Thyroid gland (tissue), 4 donors: ENCODE measurements around the gene PIP5K1C. TPM values are rescaled to one million over a fixed set of nuclear protein-coding genes. Genes with fewer than 3 reads are reported as not detected.

Source experiments
- DNase-seq, 2 donors: peaks; one replicate each; pipeline ENCODE4 v3.0.0-alpha.2; 2019
- H3K27ac ChIP-seq, 3 donors: fragments of 200-600 bp; sonication (generic); 1 replicate in 2 of 3; 2 replicates in 1 of 3; pipeline ENCODE4 v1.5.1; 2016 to 2019; ENCODE audit warnings: mild to moderate bottlenecking in 1 of 3, moderate library complexity in 1 of 3
- H3K27me3 ChIP-seq: fragments of 200-600 bp; sonication (generic); one replicate; pipeline ENCODE4 v1.5.1; 2019
- H3K36me3 ChIP-seq, 2 donors: fragments of 200-600 bp; sonication (generic); one replicate each; pipeline ENCODE4 v1.5.1; 2016 to 2019
- H3K4me1 ChIP-seq, 2 donors: fragments of 200-600 bp; sonication (generic); one replicate each; pipeline ENCODE4 v1.5.1; 2017 to 2019
- H3K4me3 ChIP-seq, 3 donors: fragments of 200-600 bp; sonication (generic); replicated peaks in 1 of 3; 1 replicate in 2 of 3; 2 replicates in 1 of 3; pipeline ENCODE4 v1.5.1; 2016; ENCODE audit warnings: mild to moderate bottlenecking in 1 of 3
- H3K9me3 ChIP-seq: fragments of 200-600 bp; sonication (generic); one replicate; pipeline ENCODE4 v1.5.1; 2017
- POLR2A ChIP-seq, 2 donors: fragments of 450-650 bp; IDR thresholded peaks; one replicate each; pipeline ENCODE4 v1.6.1; 2017; ENCODE audit warnings: antibody characterized with exemption in 2 of 2, mild to moderate bottlenecking in 2 of 2, moderate library complexity in 1 of 2
- WGBS, 2 donors: methylation state at CpG; one replicate each; pipeline ENCODE4 v1.1.5; 2017; 5-methylcytosine and 5-hydroxymethylcytosine counted together
- intact Hi-C: fragments of 100-400 bp; cut with DNase I; formaldehyde crosslinking; loops from one replicate; pipeline ENCODE4 v1.15.1; 2023
- total RNA-seq, 4 donors: library from RNA; depleted of rRNA; stranded (reverse); fragments of >200 nt; gene quantifications; one replicate each; pipeline ENCODE4 v1.2.3, GENCODE V29; 2016
- TF ChIP-seq, protein P1 (sequence below), 6 experiments: fragments of 200-600 bp in 3 of 6; fragments of 450-650 bp in 3 of 6; sonication (generic) in 3 of 6; IDR thresholded peaks; one replicate each; pipeline ENCODE4 v1.5.1; 2016 to 2019; ENCODE audit warnings: antibody characterized with exemption in 6 of 6, mild to moderate bottlenecking in 2 of 6, inconsistent platforms in 1 of 6, moderate library complexity in 1 of 6

Gene PIP5K1C
- total RNA-seq, 4 donors from 2014 or later, result 23.2 to 42.4 (median 35.0) TPM

DNA sequence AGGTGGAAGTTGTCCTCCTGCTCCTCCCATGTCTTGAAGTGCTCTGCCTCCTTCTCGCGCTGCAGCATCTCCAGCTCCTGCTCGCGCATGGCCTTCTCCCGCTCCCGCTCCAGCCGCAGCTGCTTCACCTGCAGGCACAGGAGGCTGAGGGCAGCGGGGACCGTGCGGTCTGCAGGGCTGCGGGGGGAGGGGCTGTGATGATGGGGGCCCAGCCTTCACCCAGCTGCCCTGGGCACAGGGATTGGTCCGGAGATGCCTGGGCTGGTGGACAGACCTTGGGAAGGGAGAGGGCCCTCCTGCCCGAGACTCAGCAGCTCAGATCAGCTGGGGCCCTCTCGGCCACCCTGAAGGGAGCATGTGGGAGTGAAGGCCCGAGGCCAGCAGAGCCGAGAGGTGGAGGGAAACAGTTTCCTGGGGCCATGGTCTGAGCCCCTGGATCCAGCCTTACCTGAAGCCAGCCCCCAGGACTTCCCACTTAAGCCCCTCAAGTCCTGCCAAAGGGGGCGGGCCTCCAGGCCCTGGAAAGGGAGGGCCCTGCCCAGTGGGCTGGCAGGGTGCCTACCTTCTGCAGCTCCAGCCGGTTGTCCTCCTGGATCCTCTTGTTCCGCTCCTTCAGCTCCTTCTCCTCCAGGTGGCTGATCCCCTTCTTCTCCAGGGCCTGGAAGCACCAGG, 80.0 kb downstream of the PIP5K1C start:
- Histone ChIP-seq H3K9me3 (no peaks in the 10 kb centered on the region), H3K27me3 (no peaks in the 10 kb centered on the region), H3K27ac (no peak overlapping the region), H3K36me3 (peaks cover 0 to 9% of the 10 kb centered on the region in 2 donors), H3K4me3 (no peak overlapping the region), H3K4me1 (peaks cover 4 to 11% of the 10 kb centered on the region in 2 donors)
- intact Hi-C loops, result loop anchor here (2.0 kb wide), 1 partner anchor 43 kb away; no protein-coding TSS in a partner anchor
- DNase-seq, result no peak
- TF ChIP-seq, protein P1, sequence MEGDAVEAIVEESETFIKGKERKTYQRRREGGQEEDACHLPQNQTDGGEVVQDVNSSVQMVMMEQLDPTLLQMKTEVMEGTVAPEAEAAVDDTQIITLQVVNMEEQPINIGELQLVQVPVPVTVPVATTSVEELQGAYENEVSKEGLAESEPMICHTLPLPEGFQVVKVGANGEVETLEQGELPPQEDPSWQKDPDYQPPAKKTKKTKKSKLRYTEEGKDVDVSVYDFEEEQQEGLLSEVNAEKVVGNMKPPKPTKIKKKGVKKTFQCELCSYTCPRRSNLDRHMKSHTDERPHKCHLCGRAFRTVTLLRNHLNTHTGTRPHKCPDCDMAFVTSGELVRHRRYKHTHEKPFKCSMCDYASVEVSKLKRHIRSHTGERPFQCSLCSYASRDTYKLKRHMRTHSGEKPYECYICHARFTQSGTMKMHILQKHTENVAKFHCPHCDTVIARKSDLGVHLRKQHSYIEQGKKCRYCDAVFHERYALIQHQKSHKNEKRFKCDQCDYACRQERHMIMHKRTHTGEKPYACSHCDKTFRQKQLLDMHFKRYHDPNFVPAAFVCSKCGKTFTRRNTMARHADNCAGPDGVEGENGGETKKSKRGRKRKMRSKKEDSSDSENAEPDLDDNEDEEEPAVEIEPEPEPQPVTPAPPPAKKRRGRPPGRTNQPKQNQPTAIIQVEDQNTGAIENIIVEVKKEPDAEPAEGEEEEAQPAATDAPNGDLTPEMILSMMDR (IDR thresholded peaks at IDR 0.05), result no peak
- TF ChIP-seq POLR2A (IDR thresholded peaks at IDR 0.05), result no peak
- WGBS, 2 donors, result 84 to 88% methylated on average over 10 to 13 of the region's 19 CpGs

DNA sequence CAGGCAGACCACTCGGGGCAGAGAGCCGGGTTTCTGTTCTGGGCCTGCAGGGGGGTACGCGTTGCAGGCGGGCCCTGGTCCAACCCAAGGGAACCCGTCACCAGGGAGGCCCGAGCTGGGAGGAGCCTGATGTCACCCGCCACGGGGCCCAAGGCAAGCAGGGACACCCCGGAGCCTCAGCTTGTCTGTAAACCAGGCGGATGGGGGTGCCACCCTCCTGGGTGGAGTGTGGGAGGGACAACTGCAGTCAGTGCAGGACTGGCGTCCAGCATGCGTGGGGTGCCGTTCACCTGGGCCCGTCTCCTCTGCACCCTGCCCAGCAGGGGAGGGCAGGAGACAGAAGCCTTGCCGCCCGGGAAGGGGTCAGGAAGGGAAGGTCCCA, 80.6 kb downstream of the PIP5K1C start:
- WGBS, 2 donors, result 90 to 95% methylated on average over 6 to 15 of the region's 17 CpGs
- H3K36me3 ChIP-seq, result peaks cover 0 to 9% of the 10 kb centered on the region in 2 donors
- intact Hi-C loops, result loop anchor here (2.0 kb wide), 2 partner anchors 43 to 75 kb away; no protein-coding TSS in a partner anchor
- no peak overlapping the region for H3K27ac ChIP-seq
- TF ChIP-seq, protein P1 (IDR thresholded peaks at IDR 0.05), result no peak
- no peak for TF ChIP-seq POLR2A (IDR thresholded peaks at IDR 0.05)
- no peaks in the 10 kb centered on the region for H3K27me3 ChIP-seq
- peaks cover 0 to 5% of the 10 kb centered on the region in 2 donors for H3K4me1 ChIP-seq
- no peak overlapping the region for H3K4me3 ChIP-seq
- no peaks in the 10 kb centered on the region for H3K9me3 ChIP-seq
- DNase-seq, result no peak

DNA sequence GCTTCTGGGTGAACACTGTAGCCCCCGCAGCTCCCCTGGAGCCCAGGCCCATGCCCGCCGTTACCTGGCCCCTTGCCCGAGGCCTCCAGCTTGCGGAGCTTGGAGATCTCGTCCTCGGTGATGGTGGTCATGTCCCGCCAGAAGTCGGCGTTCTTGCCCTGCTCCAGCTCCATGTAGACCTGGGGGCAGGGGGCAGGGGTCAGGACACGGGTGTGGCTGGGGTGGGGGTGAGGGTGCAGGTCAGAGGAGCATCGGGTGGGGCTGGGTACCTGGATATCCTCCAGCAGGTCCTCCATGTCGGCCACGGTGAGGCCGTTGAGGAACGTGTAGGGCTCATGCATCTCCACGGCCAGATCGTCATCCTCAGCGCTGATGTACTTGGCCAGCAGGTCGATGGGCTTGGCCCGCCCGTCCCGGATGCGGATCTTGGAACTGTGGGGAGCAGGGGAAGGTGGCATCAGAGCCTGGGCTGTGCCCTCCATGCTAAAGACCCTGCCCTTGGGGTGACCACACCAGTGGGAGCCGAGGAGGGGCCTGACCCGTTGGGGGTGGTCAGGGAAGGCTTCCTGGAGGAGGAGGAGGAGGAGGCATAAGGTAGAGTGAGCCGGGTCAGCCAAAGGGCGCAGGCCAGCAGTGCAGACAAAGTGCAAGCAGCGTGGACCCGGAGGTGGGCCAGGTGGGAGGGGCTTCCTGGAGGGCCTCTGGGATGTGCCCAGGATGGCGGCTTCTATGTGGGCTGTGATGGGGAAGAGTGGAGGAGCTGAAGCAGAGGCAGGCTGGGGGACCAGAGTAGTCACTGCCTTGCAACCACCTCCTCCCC, 81.2 kb downstream of the PIP5K1C start:
- no peaks in the 10 kb centered on the region for H3K9me3 ChIP-seq
- no peak overlapping the region for H3K4me3 ChIP-seq
- H3K4me1 ChIP-seq, result no peaks in the 10 kb centered on the region
- no peaks in the 10 kb centered on the region for H3K27me3 ChIP-seq
- WGBS, 2 donors, result 91 to 93% methylated on average over 18 to 19 of the region's 31 CpGs
- no peak overlapping the region for H3K27ac ChIP-seq
- intact Hi-C loops, result loop anchor here (2.0 kb wide), 1 partner anchor 74 kb away; no protein-coding TSS in a partner anchor
- no peak for TF ChIP-seq POLR2A (IDR thresholded peaks at IDR 0.05)
- TF ChIP-seq, protein P1 (IDR thresholded peaks at IDR 0.05), result no peak
- peaks cover 0 to 9% of the 10 kb centered on the region in 2 donors for H3K36me3 ChIP-seq
- no peak for DNase-seq

DNA sequence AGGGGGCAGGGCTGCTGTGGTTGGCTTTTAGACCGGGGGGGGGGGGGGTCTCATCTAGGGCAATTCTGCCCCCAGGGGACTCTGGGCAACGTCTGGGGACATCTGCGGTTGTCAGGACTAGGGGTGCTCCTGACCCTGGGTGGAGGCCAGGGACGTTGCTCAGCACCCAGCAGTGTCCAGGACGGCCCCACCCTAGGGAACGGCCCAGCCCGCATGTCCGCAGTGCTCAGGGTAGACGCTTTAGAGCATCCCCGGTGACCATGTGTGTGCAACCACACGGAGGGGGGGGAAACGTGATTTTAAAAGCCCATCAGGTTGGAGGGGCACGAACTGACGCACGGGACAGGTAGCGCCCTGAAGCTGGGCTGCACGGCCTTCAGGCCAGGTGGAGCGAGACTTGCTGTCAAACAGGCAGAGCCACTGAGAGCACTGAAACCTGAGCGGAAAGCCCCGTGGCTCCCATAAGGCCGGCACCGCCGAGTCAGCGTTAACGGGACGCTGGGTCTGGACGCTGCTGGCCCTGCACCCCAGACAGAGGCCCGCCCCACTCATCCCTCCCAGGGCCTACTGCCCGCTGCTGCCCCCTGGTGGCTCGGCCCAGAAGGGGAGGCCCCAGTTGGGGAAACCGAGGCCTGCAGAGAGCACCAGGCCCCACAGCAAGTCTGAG, 82.0 kb downstream of the PIP5K1C start:
- WGBS, 2 donors, result 48 to 73% methylated on average over 5 to 22 of the region's 31 CpGs
- Histone ChIP-seq H3K36me3 (peaks cover 0 to 9% of the 10 kb centered on the region in 2 donors), H3K27me3 (no peaks in the 10 kb centered on the region), H3K9me3 (no peaks in the 10 kb centered on the region), H3K27ac (no peak overlapping the region), H3K4me3 (no peak overlapping the region), H3K4me1 (no peaks in the 10 kb centered on the region)
- DNase-seq, result peak; percentile 39 to 40
- no peak for TF ChIP-seq POLR2A (IDR thresholded peaks at IDR 0.05)
- TF ChIP-seq, protein P1 (IDR thresholded peaks at IDR 0.05), result peak; percentile 58 to 90 (median 70)
- intact Hi-C loops, result loop anchor here (2.0 kb wide), 1 partner anchor 73 kb away; no protein-coding TSS in a partner anchor
